MM.1S (cell line): Measurements from ENCODE around the gene FAM186B.

Experiments
- CTCF ChIP-seq: fragments of 300-600 bp; sonication (generic); IDR thresholded peaks from 2 replicates; pipeline ENCODE4 v1.5.1; 2016; ENCODE audit warnings: antibody characterized with exemption, low read length, mixed read lengths
- EZH2 ChIP-seq: fragments of 300-600 bp; sonication (generic); optimal IDR thresholded peaks from 2 replicates; pipeline ENCODE3; 2017; ENCODE audit warnings: low read depth, mild to moderate bottlenecking, antibody characterized with exemption, low read length, mixed read lengths
- EZH2phosphoT487 ChIP-seq: fragments of 300-600 bp; sonication (generic); IDR thresholded peaks from 2 replicates; pipeline ENCODE4 v1.6.1; 2018; ENCODE audit warnings: antibody characterized with exemption, low read length

DNA sequence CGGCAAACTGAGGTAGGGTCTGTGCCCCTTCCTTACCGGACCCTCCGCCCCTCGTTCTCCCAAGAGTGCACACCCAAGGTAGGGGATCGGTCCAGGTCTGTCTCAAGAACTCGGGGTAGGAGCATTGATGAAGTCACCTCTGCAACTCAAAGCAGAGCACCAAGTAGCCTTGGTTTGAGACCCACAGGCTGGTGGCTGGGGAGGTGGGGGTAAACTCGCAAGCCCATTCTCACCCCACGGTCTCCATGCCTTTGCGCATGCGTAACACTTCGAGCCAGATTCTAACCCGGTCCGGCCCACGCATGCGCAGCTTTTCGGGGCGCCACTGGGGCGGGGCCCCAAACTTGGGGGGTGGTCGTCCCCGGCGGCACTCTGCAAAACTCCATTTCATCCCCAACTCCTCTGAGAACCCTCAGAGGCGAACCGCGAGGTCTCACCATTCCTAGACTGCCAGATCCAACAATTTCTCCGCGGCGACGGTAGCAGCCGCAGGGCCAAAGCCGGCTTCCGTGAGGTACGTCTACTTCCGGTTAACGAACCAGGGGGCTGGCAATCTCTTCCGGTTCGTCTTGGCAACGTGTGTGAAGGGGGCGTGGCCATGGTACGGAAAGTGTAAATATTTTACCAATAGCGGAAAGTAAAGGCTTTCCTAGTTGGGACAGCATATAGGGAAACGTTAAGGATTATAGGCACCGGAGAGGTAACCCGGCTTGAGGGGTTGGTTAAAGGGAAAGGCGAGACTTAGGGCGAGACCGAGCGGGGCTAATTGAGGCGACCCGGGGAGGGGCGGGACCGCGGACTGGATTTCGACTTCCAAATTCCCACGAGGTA lies 37.6 kb downstream of the FAM186B start, which contains the start of gene MCRS1:
- TF ChIP-seq CTCF = no peak
- TF ChIP-seq EZH2 = no peak
- TF ChIP-seq EZH2phosphoT487 = no peak
